MM.1S (cell line): Measurements from ENCODE around the gene SEC16B.

Source experiments
- DNase-seq: peaks from one replicate; pipeline ENCODE4 v3.0.0-alpha.2; 2015
- H2AFZ ChIP-seq: fragments of 300-600 bp; sonication (generic); 2 replicates; pipeline ENCODE4 v1.6.0; 2016; ENCODE audit warnings: antibody characterized with exemption, low read length
- H3F3A ChIP-seq: fragments of 300-600 bp; sonication (generic); 2 replicates; pipeline ENCODE4 v1.6.1; 2016; ENCODE audit warnings: mild to moderate bottlenecking, antibody characterized with exemption, low read length, moderate library complexity, mixed read lengths; ENCODE audit not compliant: insufficient read depth
- H3K27ac ChIP-seq: fragments of 300-600 bp; sonication (generic); 2 replicates; pipeline ENCODE4 v1.5.1; 2016; ENCODE audit warnings: mild to moderate bottlenecking, low read length
- H3K27me3 ChIP-seq: fragments of 300-600 bp; sonication (generic); replicated peaks from 2 replicates; pipeline ENCODE4 v1.6.0; 2016; ENCODE audit warnings: low read length; ENCODE audit not compliant: insufficient read depth
- H3K36me3 ChIP-seq: fragments of 300-600 bp; sonication (generic); replicated peaks from 2 replicates; pipeline ENCODE4 v1.6.1; 2016; ENCODE audit warnings: mild to moderate bottlenecking, low read length, mixed read lengths; ENCODE audit not compliant: insufficient read depth
- H3K4me1 ChIP-seq: fragments of 300-600 bp; sonication (generic); 2 replicates; pipeline ENCODE4 v1.6.1; 2016; ENCODE audit warnings: low read length, mixed read lengths
- H3K4me2 ChIP-seq: fragments of 300-600 bp; sonication (generic); 2 replicates; pipeline ENCODE4 v1.6.0; 2016; ENCODE audit warnings: low read depth, low read length
- H3K4me3 ChIP-seq: fragments of 300-600 bp; sonication (generic); 2 replicates; pipeline ENCODE4 v1.5.1; 2016; ENCODE audit warnings: low read length, mixed read lengths
- H3K79me2 ChIP-seq: fragments of 300-600 bp; sonication (generic); 2 replicates; pipeline ENCODE4 v1.6.1; 2016; ENCODE audit warnings: mixed run types, low read length, mixed read lengths
- H3K9ac ChIP-seq: fragments of 300-600 bp; sonication (generic); 2 replicates; pipeline ENCODE4 v1.6.1; 2016; ENCODE audit warnings: low read length, mixed read lengths
- H3K9me2 ChIP-seq: fragments of 300-600 bp; sonication (generic); replicated peaks from 2 replicates; pipeline ENCODE4 v1.6.1; 2016; ENCODE audit warnings: mild to moderate bottlenecking, low read length, mixed read lengths; ENCODE audit not compliant: insufficient read depth
- H3K9me3 ChIP-seq: fragments of 300-600 bp; sonication (generic); replicated peaks from 2 replicates; pipeline ENCODE4 v1.6.1; 2016; ENCODE audit warnings: mild to moderate bottlenecking, low read length, mixed read lengths; ENCODE audit not compliant: insufficient read depth
- H4K20me1 ChIP-seq: fragments of 300-600 bp; sonication (generic); 2 replicates; pipeline ENCODE4 v1.6.1; 2016; ENCODE audit warnings: mild to moderate bottlenecking, low read length, moderate library complexity, mixed read lengths; ENCODE audit not compliant: insufficient read depth
- EZH2 ChIP-seq: fragments of 300-600 bp; sonication (generic); optimal IDR thresholded peaks from 2 replicates; pipeline ENCODE3; 2017; ENCODE audit warnings: low read depth, mild to moderate bottlenecking, antibody characterized with exemption, low read length, mixed read lengths
- EZH2phosphoT487 ChIP-seq: fragments of 300-600 bp; sonication (generic); IDR thresholded peaks from 2 replicates; pipeline ENCODE4 v1.6.1; 2018; ENCODE audit warnings: antibody characterized with exemption, low read length
- TF ChIP-seq, protein P1 (sequence below): fragments of 300-600 bp; sonication (generic); IDR thresholded peaks from 2 replicates; pipeline ENCODE4 v1.5.1; 2016; ENCODE audit warnings: antibody characterized with exemption, low read length, mixed read lengths

Gene SEC16B

DNA sequence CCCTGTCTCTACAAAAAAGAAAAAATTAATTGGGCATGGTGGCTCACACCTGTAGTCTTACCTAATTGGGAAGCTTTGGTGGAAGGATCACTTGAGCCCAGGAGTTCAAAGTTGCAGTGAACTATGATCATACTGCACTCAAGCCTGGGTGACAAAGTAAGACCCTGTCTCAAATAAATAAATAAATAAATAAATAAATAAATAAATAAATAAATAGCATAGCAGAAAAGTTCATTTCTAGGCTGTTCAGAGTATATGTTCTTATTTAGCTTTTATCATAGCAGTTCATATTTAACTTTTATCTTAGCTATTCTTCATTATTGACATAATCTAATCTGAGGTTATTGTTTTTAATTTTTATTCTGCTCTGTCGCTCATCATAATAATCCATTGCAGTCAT, 8.7 kb upstream of the SEC16B start:
- no peak for TF ChIP-seq EZH2
- TF ChIP-seq, protein P1, sequence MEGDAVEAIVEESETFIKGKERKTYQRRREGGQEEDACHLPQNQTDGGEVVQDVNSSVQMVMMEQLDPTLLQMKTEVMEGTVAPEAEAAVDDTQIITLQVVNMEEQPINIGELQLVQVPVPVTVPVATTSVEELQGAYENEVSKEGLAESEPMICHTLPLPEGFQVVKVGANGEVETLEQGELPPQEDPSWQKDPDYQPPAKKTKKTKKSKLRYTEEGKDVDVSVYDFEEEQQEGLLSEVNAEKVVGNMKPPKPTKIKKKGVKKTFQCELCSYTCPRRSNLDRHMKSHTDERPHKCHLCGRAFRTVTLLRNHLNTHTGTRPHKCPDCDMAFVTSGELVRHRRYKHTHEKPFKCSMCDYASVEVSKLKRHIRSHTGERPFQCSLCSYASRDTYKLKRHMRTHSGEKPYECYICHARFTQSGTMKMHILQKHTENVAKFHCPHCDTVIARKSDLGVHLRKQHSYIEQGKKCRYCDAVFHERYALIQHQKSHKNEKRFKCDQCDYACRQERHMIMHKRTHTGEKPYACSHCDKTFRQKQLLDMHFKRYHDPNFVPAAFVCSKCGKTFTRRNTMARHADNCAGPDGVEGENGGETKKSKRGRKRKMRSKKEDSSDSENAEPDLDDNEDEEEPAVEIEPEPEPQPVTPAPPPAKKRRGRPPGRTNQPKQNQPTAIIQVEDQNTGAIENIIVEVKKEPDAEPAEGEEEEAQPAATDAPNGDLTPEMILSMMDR, result no peak
- no peak for TF ChIP-seq EZH2phosphoT487
- H3K9ac ChIP-seq, result no peak overlapping the region
- H3K27ac ChIP-seq, result no peak overlapping the region
- no peaks in the 10 kb centered on the region for H3K79me2 ChIP-seq
- no peak overlapping the region for H3K4me2 ChIP-seq
- H3K36me3 ChIP-seq, result no peaks in the 10 kb centered on the region
- no peaks in the 10 kb centered on the region for H3K4me1 ChIP-seq
- H3K4me3 ChIP-seq, result no peak overlapping the region
- no peaks in the 10 kb centered on the region for H4K20me1 ChIP-seq
- H3K27me3 ChIP-seq, result no peaks in the 10 kb centered on the region
- H3K9me2 ChIP-seq, result no peaks in the 10 kb centered on the region
- no peak for DNase-seq
- no peaks in the 10 kb centered on the region for H3F3A ChIP-seq
- H2AFZ ChIP-seq, result no peak overlapping the region
- no peaks in the 10 kb centered on the region for H3K9me3 ChIP-seq

DNA sequence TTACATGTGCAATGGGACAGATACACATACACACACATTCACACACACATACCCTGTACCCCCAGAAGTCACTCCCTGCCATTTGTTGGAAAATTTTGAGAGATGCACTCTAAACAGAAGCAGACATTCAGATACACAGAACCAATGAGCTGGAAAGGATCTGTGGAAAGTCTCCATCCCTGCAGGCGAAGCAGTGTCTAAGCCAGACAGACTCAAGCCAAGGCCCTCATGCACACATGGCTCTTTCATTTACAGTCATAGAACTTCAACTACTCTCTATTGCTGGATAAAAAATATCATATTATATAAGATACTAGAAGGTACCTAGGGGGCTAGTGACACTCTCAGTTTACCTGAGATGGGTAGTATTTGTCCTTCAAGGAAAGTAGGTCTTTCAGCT, 7.3 kb upstream of the SEC16B start:
- H3F3A ChIP-seq, result no peaks in the 10 kb centered on the region
- H3K9me3 ChIP-seq, result no peaks in the 10 kb centered on the region
- no peak overlapping the region for H3K27ac ChIP-seq
- H3K4me1 ChIP-seq, result no peaks in the 10 kb centered on the region
- H3K27me3 ChIP-seq, result no peaks in the 10 kb centered on the region
- H3K4me2 ChIP-seq, result no peak overlapping the region
- no peaks in the 10 kb centered on the region for H4K20me1 ChIP-seq
- no peak for DNase-seq
- no peak overlapping the region for H3K9ac ChIP-seq
- no peak overlapping the region for H2AFZ ChIP-seq
- H3K36me3 ChIP-seq, result no peaks in the 10 kb centered on the region
- TF ChIP-seq EZH2phosphoT487 (no peak), EZH2 (no peak)
- TF ChIP-seq, protein P1, result no peak
- H3K79me2 ChIP-seq, result no peaks in the 10 kb centered on the region
- no peak overlapping the region for H3K4me3 ChIP-seq
- H3K9me2 ChIP-seq, result no peaks in the 10 kb centered on the region

DNA sequence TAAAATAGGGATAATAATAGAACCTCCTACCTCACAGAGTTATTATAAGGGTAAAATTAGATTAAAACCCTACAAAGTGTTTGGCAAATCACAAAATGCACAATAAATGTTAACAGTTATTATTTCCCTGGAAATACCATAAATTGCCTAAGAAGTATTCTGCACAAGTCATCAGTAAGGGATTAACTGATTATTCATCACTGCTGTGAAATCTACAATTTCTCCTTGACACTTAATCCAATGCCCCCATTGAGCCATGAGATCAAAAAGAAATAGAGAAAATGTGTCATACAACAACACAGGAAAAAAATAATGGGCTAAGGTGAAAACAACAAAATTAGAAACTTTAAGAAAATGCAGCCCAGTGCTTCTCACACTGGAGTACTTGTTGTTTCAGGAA, 6.7 kb upstream of the SEC16B start:
- Histone ChIP-seq H3K9me2 (no peaks in the 10 kb centered on the region), H3K4me3 (no peak overlapping the region), H3K27me3 (no peaks in the 10 kb centered on the region), H3K27ac (no peak overlapping the region), H2AFZ (no peak overlapping the region), H3K4me1 (no peaks in the 10 kb centered on the region), H4K20me1 (no peaks in the 10 kb centered on the region), H3K4me2 (no peak overlapping the region), H3K36me3 (no peaks in the 10 kb centered on the region), H3K79me2 (no peaks in the 10 kb centered on the region), H3K9me3 (no peaks in the 10 kb centered on the region), H3K9ac (no peak overlapping the region), H3F3A (no peaks in the 10 kb centered on the region)
- no peak for TF ChIP-seq EZH2phosphoT487
- TF ChIP-seq, protein P1, result no peak
- no peak for TF ChIP-seq EZH2
- DNase-seq, result no peak
